A549 (cell line): ENCODE measurements around the gene PLXDC1. TPM values are rescaled to one million over a fixed set of nuclear protein-coding genes. Genes with fewer than 3 reads are reported as not detected.

Source experiments
- ATAC-seq, 2 experiments: fragments of 200-7000 bp in 1 of 2; fragments of >200 bp in 1 of 2; cut with Nextera tagmentation in 1 of 2; cut with Tn5 transposase in 1 of 2; 3 replicates each; pipeline versions ENCODE4 v1.8.0 to v1.9.1; 2018 to 2020; ENCODE audit warnings: mild to moderate bottlenecking in 1 of 2, moderate library complexity in 1 of 2
- CTCF ChIA-PET: fragments of 300-600 bp; sonication (Branson Sonifier 250); formaldehyde crosslinking; extraction: SDS; loops from one replicate; lab custom pipeline; 2021; ENCODE audit warnings: antibody characterized with exemption, inconsistent platforms; lab: Yijun Ruan, JAX
- POLR2A ChIA-PET: fragments of 350-600 bp; formaldehyde crosslinking; extraction: SDS; loops from one replicate; lab custom pipeline; 2021; ENCODE audit warnings: antibody characterized with exemption, inconsistent platforms; lab: Yijun Ruan, JAX
- DNase-seq, 2 experiments: peaks; one replicate each; pipeline versions ENCODE4 v3.0.0 to v3.0.0-alpha.2; 2011 to 2016; ENCODE audit warnings: low read depth in 1 of 2, low spot score in 1 of 2
- FAIRE-seq: peaks from 2 replicates; lab custom pipeline; 2011; peaks lifted over from hg19 to GRCh38; lab: Jason Lieb, UNC
- H3K27ac ChIP-seq, 2 experiments: fragments of >200 bp; sonication (Bioruptor Twin); formaldehyde crosslinking; 3 replicates each; pipeline ENCODE4 v1.5.1; 2016 to 2017
- H3K4me1 ChIP-seq: fragments of >200 bp; sonication (Bioruptor Twin); formaldehyde crosslinking; 3 replicates; pipeline ENCODE4 v1.6.1; 2016
- H3K4me2 ChIP-seq: fragments of >200 bp; sonication (Bioruptor Twin); formaldehyde crosslinking; 3 replicates; pipeline ENCODE4 v1.6.1; 2016
- H3K4me3 ChIP-seq: fragments of >200 bp; sonication (Bioruptor Twin); formaldehyde crosslinking; 3 replicates; pipeline ENCODE4 v1.5.1; 2016
- H3K9me3 ChIP-seq: fragments of >200 bp; sonication (Bioruptor Twin); formaldehyde crosslinking; 3 replicates; pipeline ENCODE4 v1.6.1; 2016
- BHLHE40 ChIP-seq: IDR thresholded peaks from 2 replicates; pipeline ENCODE4 v1.6.1; 2012; ENCODE audit warnings: low read depth, low read length, inconsistent platforms
- CBX2 ChIP-seq: fragments of 200-600 bp; sonication (generic); IDR thresholded peaks from 2 replicates; pipeline ENCODE4 v1.6.1; 2016; ENCODE audit warnings: low read depth, mild to moderate bottlenecking, borderline replicate concordance
- CEBPB ChIP-seq, 2 experiments: fragments of >200 bp in 1 of 2; sonication (Bioruptor Twin) in 1 of 2; formaldehyde crosslinking in 1 of 2; IDR thresholded peaks; 2 replicates each; pipeline ENCODE4 v1.6.1; 2012 to 2016
- CHD4 ChIP-seq: fragments of 200-600 bp; sonication (generic); IDR thresholded peaks from 2 replicates; pipeline ENCODE4 v1.6.1; 2016; ENCODE audit warnings: antibody characterized with exemption, mild to moderate bottlenecking, borderline replicate concordance
- EHF ChIP-seq: fragments of 250-450 bp; sonication (Bioruptor Pico); IDR thresholded peaks from 2 replicates; pipeline ENCODE4 v1.5.0; 2020; ENCODE audit warnings: mild to moderate bottlenecking
- EP300 ChIP-seq, 2 experiments: fragments of >200 bp; sonication (Bioruptor Twin); formaldehyde crosslinking; IDR thresholded peaks; 2 replicates in 1 of 2; 3 replicates in 1 of 2; pipeline ENCODE4 v1.6.1; 2016 to 2017
- FOSL2 ChIP-seq, 2 experiments: fragments of 450-650 bp in 1 of 2; fragments of >200 bp in 1 of 2; sonication (Bioruptor Twin) in 1 of 2; formaldehyde crosslinking; IDR thresholded peaks; 2 replicates each; pipeline versions ENCODE4 v1.5.0 to v1.6.1; 2016 to 2020; ENCODE audit warnings: mild to moderate bottlenecking in 1 of 2, moderate library complexity in 1 of 2
- HDAC2 ChIP-seq: fragments of 200-600 bp; sonication (generic); IDR thresholded peaks from 2 replicates; pipeline ENCODE4 v1.6.1; 2016
- HEYL ChIP-seq: fragments of 250-450 bp; sonication (Bioruptor Pico); IDR thresholded peaks from 2 replicates; pipeline ENCODE4 v1.8.0; 2021; ENCODE audit warnings: mild to moderate bottlenecking, moderate library complexity
- HOXB5 ChIP-seq: fragments of 250-450 bp; sonication (Bioruptor Pico); IDR thresholded peaks from 2 replicates; pipeline ENCODE4 v1.5.0; 2020; ENCODE audit warnings: mild to moderate bottlenecking, moderate library complexity
- JUNB ChIP-seq: fragments of >200 bp; sonication (Bioruptor Twin); formaldehyde crosslinking; IDR thresholded peaks from 2 replicates; pipeline ENCODE4 v1.6.1; 2016
- KDM5A ChIP-seq: fragments of 200-600 bp; sonication (generic); IDR thresholded peaks from 2 replicates; pipeline ENCODE4 v1.6.1; 2016; ENCODE audit warnings: antibody characterized with exemption, mild to moderate bottlenecking
- MAZ ChIP-seq: fragments of 150-350 bp; IDR thresholded peaks from 2 replicates; pipeline ENCODE4 v1.6.1; 2014; ENCODE audit warnings: antibody characterized with exemption, low read depth, low read length, borderline replicate concordance
- MYC ChIP-seq: IDR thresholded peaks from 2 replicates; pipeline ENCODE4 v1.6.1; 2012; ENCODE audit warnings: mild to moderate bottlenecking, inconsistent platforms, low read length, improper control_type of control experiment, borderline replicate concordance
- NFE2L2 ChIP-seq: fragments of 150-350 bp; conservative IDR thresholded peaks from 2 replicates; pipeline ENCODE4 v1.6.1; 2014; ENCODE audit warnings: low read length
- NR3C1 ChIP-seq: fragments of >200 bp; sonication (Bioruptor Twin); formaldehyde crosslinking; IDR thresholded peaks from 3 replicates; pipeline ENCODE4 v1.6.1; 2017
- PHF8 ChIP-seq: fragments of 200-600 bp; sonication (generic); IDR thresholded peaks from 2 replicates; pipeline ENCODE4 v1.6.1; 2016; ENCODE audit warnings: low read depth, mild to moderate bottlenecking, antibody characterized with exemption, moderate library complexity, borderline replicate concordance
- RARB ChIP-seq: fragments of 250-450 bp; sonication (Bioruptor Pico); IDR thresholded peaks from 2 replicates; pipeline ENCODE4 v1.8.0; 2021; ENCODE audit warnings: mild to moderate bottlenecking, moderate library complexity
- RCOR1 ChIP-seq: fragments of 150-350 bp; IDR thresholded peaks from 2 replicates; pipeline ENCODE4 v1.6.1; 2014; ENCODE audit warnings: antibody characterized with exemption, low read length, low read depth
- SREBF2 ChIP-seq: fragments of 450-650 bp; IDR thresholded peaks from 2 replicates; pipeline ENCODE4 v1.6.1; 2014; ENCODE audit warnings: mild to moderate bottlenecking, moderate library complexity
- TFCP2L1 ChIP-seq: fragments of 250-450 bp; sonication (Bioruptor Pico); IDR thresholded peaks from 2 replicates; pipeline ENCODE4 v1.5.0; 2021; ENCODE audit warnings: mild to moderate bottlenecking
- TP53 ChIP-seq: fragments of 250-450 bp; sonication (Bioruptor Pico); IDR thresholded peaks from 2 replicates; pipeline ENCODE4 v1.5.0; 2021; ENCODE audit warnings: mild to moderate bottlenecking, moderate library complexity
- WGBS: methylation state at CpG from one replicate; pipeline ENCODE4 v1.1.6; 2017; ENCODE audit errors: missing lambda C conversion rate; 5-methylcytosine and 5-hydroxymethylcytosine counted together
- polyA plus RNA-seq, 4 experiments: library from polyadenylated mRNA; depleted of rRNA in 3 of 4; stranded (reverse); fragments of >200 nt; fragmentation: RNase III in 1 of 4; extraction: RNeasy Plus Mini Kit Qiagen cat#74134 plus additional on column Dnase treatment in 1 of 4; gene quantifications; 2 replicates in 3 of 4; 3 replicates in 1 of 4; pipeline ENCODE4 v1.2.3, GENCODE V29; 2011 to 2017
- TF ChIP-seq, protein P1 (sequence below): fragments of 150-350 bp; IDR thresholded peaks from 2 replicates; pipeline ENCODE4 v1.6.1; 2014; ENCODE audit warnings: low read depth, mild to moderate bottlenecking, low read length
- TF ChIP-seq, protein P2 (sequence below): fragments of 250-450 bp; sonication (Bioruptor Pico); IDR thresholded peaks from 2 replicates; pipeline ENCODE4 v1.5.0; 2020; ENCODE audit warnings: low read depth, mild to moderate bottlenecking, moderate library complexity
- TF ChIP-seq, protein P3 (sequence below): IDR thresholded peaks from 2 replicates; pipeline ENCODE4 v1.6.1; 2012
- TF ChIP-seq, protein P4 (sequence below): fragments of >200 bp; sonication (Bioruptor Twin); formaldehyde crosslinking; IDR thresholded peaks from 3 replicates; pipeline ENCODE4 v1.5.1; 2016
- TF ChIP-seq, protein P5 (sequence below): fragments of 450-650 bp; IDR thresholded peaks from 2 replicates; pipeline ENCODE4 v1.6.1; 2014; ENCODE audit warnings: antibody characterized with exemption
- TF ChIP-seq, protein P6 (sequence below): IDR thresholded peaks from 2 replicates; pipeline ENCODE4 v1.6.1; 2012

PLXDC1 gene
- polyA plus RNA-seq, 2 of the 4 experiments (the other 2 are of a cell fraction) = 0.31 to 0.36 TPM

DNA sequence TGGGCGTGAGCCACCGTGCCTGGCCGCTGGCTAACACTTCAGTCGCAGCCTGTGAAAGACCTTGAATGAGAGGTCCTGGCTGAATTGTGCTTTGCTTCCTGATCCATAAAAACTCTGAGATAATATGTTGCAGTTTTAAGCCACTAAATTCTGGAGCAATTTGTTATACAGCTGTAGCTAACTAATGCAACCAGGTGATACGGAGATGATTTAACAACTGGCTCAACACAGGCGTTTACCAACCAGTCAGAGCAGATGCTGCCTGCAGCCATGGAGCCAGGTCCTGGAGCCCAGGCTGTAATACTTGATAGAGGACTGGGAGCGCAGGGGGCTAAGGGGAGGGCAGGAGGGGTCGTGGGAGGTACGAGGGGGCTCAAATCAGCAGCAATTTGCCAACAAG, 50.9 kb downstream of the PLXDC1 start:
- H3K27ac ChIP-seq = no peak overlapping the region
- H3K4me3 ChIP-seq = no peak overlapping the region
- H3K9me3 ChIP-seq = no peaks in the 10 kb centered on the region
- ChIA-PET POLR2A (no interaction called here), CTCF (interaction anchor here (0.7 to 2.3 kb wide), 6 partner anchors 26 to 136 kb away, joined by 3 to 8 read pairs (median 3); no protein-coding TSS in a partner anchor)
- TF ChIP-seq, protein P1, sequence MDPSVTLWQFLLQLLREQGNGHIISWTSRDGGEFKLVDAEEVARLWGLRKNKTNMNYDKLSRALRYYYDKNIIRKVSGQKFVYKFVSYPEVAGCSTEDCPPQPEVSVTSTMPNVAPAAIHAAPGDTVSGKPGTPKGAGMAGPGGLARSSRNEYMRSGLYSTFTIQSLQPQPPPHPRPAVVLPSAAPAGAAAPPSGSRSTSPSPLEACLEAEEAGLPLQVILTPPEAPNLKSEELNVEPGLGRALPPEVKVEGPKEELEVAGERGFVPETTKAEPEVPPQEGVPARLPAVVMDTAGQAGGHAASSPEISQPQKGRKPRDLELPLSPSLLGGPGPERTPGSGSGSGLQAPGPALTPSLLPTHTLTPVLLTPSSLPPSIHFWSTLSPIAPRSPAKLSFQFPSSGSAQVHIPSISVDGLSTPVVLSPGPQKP = no peak
- TF ChIP-seq, protein P2, sequence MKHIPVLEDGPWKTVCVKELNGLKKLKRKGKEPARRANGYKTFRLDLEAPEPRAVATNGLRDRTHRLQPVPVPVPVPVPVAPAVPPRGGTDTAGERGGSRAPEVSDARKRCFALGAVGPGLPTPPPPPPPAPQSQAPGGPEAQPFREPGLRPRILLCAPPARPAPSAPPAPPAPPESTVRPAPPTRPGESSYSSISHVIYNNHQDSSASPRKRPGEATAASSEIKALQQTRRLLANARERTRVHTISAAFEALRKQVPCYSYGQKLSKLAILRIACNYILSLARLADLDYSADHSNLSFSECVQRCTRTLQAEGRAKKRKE (CRISPR knock-in tag) = no peak
- no peak for TF ChIP-seq HEYL
- TF ChIP-seq HOXB5 (CRISPR knock-in tag) = no peak
- TF ChIP-seq NFE2L2 = no peak
- TF ChIP-seq, protein P3, sequence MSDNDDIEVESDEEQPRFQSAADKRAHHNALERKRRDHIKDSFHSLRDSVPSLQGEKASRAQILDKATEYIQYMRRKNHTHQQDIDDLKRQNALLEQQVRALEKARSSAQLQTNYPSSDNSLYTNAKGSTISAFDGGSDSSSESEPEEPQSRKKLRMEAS = no peak
- TF ChIP-seq EHF = no peak
- TF ChIP-seq RCOR1 = no peak
- TF ChIP-seq, protein P4, sequence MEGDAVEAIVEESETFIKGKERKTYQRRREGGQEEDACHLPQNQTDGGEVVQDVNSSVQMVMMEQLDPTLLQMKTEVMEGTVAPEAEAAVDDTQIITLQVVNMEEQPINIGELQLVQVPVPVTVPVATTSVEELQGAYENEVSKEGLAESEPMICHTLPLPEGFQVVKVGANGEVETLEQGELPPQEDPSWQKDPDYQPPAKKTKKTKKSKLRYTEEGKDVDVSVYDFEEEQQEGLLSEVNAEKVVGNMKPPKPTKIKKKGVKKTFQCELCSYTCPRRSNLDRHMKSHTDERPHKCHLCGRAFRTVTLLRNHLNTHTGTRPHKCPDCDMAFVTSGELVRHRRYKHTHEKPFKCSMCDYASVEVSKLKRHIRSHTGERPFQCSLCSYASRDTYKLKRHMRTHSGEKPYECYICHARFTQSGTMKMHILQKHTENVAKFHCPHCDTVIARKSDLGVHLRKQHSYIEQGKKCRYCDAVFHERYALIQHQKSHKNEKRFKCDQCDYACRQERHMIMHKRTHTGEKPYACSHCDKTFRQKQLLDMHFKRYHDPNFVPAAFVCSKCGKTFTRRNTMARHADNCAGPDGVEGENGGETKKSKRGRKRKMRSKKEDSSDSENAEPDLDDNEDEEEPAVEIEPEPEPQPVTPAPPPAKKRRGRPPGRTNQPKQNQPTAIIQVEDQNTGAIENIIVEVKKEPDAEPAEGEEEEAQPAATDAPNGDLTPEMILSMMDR = no peak
- no peak for TF ChIP-seq MAZ
- FAIRE-seq (no peak), ATAC-seq (no peak), DNase-seq (no peak)
- no peak overlapping the region for H3K4me2 ChIP-seq
- no peaks in the 10 kb centered on the region for H3K4me1 ChIP-seq
- 77% methylated on average over 9 of the region's 9 CpGs for WGBS

DNA sequence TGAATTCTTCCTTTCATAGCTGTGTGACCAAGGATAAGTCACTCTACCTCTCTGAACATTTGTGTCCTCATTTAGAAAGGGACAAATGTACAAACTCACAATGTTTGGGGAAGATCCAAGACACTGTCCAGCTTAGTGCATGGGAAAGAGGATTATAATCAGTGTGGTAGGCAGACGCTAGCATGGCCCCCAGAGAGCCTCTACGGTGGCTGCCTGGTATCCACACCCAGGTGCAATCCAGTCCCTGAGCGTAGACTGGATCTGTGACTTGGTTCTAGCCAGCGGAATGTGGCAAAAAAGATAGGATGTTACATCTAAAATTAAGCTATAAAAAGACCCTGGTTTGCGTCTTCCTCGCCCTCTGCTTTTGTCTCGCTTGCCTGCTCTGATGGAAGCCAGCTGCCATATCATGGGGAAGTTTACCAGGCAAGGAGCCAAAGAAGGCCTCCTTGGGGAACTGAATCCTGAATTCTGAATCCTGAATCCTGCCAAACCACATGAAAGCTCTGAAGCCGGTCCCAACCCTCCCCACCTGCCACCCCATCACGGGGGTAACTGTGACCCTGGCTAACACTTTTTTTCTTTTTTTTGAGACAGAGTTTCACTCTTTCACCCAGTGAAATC, 51.7 kb downstream of the PLXDC1 start:
- POLR2A ChIA-PET = no interaction called here
- H3K4me2 ChIP-seq = no peak overlapping the region
- no peak overlapping the region for H3K4me3 ChIP-seq
- TF ChIP-seq PHF8 (no peak), HDAC2 (no peak), KDM5A (no peak), FOSL2 (IDR thresholded peaks at IDR 0.05) (no peak), FOSL2 (CRISPR knock-in tag; IDR thresholded peaks at IDR 0.05) (no peak), BHLHE40 (no peak), EP300 (IDR thresholded peaks at IDR 0.05) (no peak), CEBPB (IDR thresholded peaks at IDR 0.05) (no peak), RARB (CRISPR knock-in tag) (no peak), TFCP2L1 (no peak), CBX2 (no peak)
- TF ChIP-seq, all 56 proteins: peak for 0
- Histone ChIP-seq H3K27ac (no peak overlapping the region), H3K9me3 (no peaks in the 10 kb centered on the region), H3K4me1 (no peaks in the 10 kb centered on the region)
- ATAC-seq (no peak), FAIRE-seq (no peak), DNase-seq (no peak)
- CTCF ChIA-PET = interaction anchor here (0.6 to 2.3 kb wide), 9 partner anchors 8 to 136 kb away, joined by 3 to 8 read pairs (median 3); no protein-coding TSS in a partner anchor
- 74% methylated on average over 9 of the region's 9 CpGs for whole genome bisulfite sequencing

DNA sequence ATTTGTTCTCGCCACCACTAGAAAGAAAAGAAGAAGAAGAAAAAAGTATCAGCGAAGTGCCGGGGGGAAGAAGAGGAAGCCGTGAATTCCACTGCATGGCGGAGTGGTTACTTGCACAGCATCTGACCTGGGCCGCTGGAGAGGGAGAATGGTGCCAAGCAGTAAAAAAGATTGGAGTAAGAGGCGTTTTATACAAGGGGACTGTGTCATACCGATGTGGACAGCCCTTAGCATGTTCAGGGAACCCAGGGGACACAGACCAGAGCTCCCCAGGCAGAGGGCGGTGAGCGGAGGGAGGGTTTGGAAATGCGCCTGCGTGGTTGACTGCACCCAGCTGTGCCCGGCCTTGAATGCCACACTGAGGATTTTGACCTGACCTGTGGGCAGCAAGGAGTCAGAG, 52.8 kb downstream of the PLXDC1 start:
- no peak for FAIRE-seq
- no peak for DNase-seq
- ATAC-seq = peak; percentile 32 to 33; a peak in 4 of 6 replicates
- WGBS = 60% methylated on average over 13 of the region's 13 CpGs
- ChIA-PET POLR2A (no interaction called here), CTCF (interaction anchor here (0.6 to 2.3 kb wide), 6 partner anchors 11 to 116 kb away, joined by 3 to 8 read pairs (median 4); no protein-coding TSS in a partner anchor)
- Histone ChIP-seq H3K4me3 (no peak overlapping the region), H3K4me2 (no peak overlapping the region), H3K9me3 (no peaks in the 10 kb centered on the region), H3K27ac (no peak overlapping the region), H3K4me1 (no peaks in the 10 kb centered on the region)
- no peak for TF ChIP-seq EP300 (IDR thresholded peaks at IDR 0.05)
- no peak for TF ChIP-seq CHD4
- no peak for TF ChIP-seq PHF8
- no peak for TF ChIP-seq KDM5A
- no peak for TF ChIP-seq MYC
- no peak for TF ChIP-seq CBX2
- TF ChIP-seq FOSL2 (IDR thresholded peaks at IDR 0.05) = no peak
- TF ChIP-seq FOSL2 (CRISPR knock-in tag; IDR thresholded peaks at IDR 0.05) = no peak
- TF ChIP-seq SREBF2 = no peak
- TF ChIP-seq, protein P5, sequence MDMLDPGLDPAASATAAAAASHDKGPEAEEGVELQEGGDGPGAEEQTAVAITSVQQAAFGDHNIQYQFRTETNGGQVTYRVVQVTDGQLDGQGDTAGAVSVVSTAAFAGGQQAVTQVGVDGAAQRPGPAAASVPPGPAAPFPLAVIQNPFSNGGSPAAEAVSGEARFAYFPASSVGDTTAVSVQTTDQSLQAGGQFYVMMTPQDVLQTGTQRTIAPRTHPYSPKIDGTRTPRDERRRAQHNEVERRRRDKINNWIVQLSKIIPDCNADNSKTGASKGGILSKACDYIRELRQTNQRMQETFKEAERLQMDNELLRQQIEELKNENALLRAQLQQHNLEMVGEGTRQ = no peak
- no peak for TF ChIP-seq RARB (CRISPR knock-in tag)
- TF ChIP-seq TP53 (CRISPR knock-in tag) = no peak
- TF ChIP-seq NR3C1 = no peak
- no peak for TF ChIP-seq NFE2L2
- TF ChIP-seq JUNB = no peak
- TF ChIP-seq, protein P6, sequence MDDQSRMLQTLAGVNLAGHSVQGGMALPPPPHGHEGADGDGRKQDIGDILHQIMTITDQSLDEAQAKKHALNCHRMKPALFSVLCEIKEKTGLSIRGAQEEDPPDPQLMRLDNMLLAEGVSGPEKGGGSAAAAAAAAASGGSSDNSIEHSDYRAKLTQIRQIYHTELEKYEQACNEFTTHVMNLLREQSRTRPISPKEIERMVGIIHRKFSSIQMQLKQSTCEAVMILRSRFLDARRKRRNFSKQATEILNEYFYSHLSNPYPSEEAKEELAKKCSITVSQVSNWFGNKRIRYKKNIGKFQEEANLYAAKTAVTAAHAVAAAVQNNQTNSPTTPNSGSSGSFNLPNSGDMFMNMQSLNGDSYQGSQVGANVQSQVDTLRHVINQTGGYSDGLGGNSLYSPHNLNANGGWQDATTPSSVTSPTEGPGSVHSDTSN = no peak
